ENCODE data around the gene CRB3.
A peak's percentile ranks its signal among the peaks of the same experiment; 100 is the strongest.

Gene CRB3

GRCh38 chr19:6418562-6418932 lies 45.5 kb upstream of the CRB3 start:
- H3K4me1 ChIP-seq, result no peaks in the 10 kb centered on the region
- no peaks in the 10 kb centered on the region for H3K27me3 ChIP-seq
- H3K9me3 ChIP-seq, result no peaks in the 10 kb centered on the region
- no peak for DNase-seq
- H3K4me3 ChIP-seq (ENCODE audit: low read depth, low read length), result no peak overlapping the region
- no peak for TF ChIP-seq CTCF (IDR thresholded peaks at IDR 0.05; ENCODE audit: low read depth, low read length)
- peaks cover 89% of the 10 kb centered on the region for H3K36me3 ChIP-seq

GRCh38 chr19:6421075-6422014 lies 42.7 kb upstream of the CRB3 start:
- Histone ChIP-seq H3K27me3 (no peaks in the 10 kb centered on the region), H3K4me1 (no peaks in the 10 kb centered on the region), H3K4me3 (ENCODE audit: low read depth, low read length) (no peak overlapping the region), H3K9me3 (peaks cover 8% of the 10 kb centered on the region), H3K36me3 (peaks cover 67% of the 10 kb centered on the region)
- DNase-seq, result no peak
- no peak for TF ChIP-seq CTCF (IDR thresholded peaks at IDR 0.05; ENCODE audit: low read depth, low read length)

GRCh38 chr19:6423499-6424194 lies 40.4 kb upstream of the CRB3 start:
- no peaks in the 10 kb centered on the region for H3K4me1 ChIP-seq
- peaks cover 8% of the 10 kb centered on the region for H3K9me3 ChIP-seq
- peak overlapping the region; percentile 98 for H3K4me3 ChIP-seq (ENCODE audit: low read depth, low read length)
- peaks cover 44% of the 10 kb centered on the region for H3K36me3 ChIP-seq
- no peaks in the 10 kb centered on the region for H3K27me3 ChIP-seq
- TF ChIP-seq CTCF (IDR thresholded peaks at IDR 0.05; ENCODE audit: low read depth, low read length), result no peak
- DNase-seq, result peak; percentile 60

GRCh38 chr19:6424195-6424938 lies 39.7 kb upstream of the CRB3 start, which contains the start of gene KHSRP:
Gene KHSRP, minus strand, starts transcription at chr19:6424811. Its CDS starts 110 bp downstream, at chr19:6424701.
- Histone ChIP-seq H3K4me1 (no peaks in the 10 kb centered on the region), H3K9me3 (peaks cover 8% of the 10 kb centered on the region), H3K4me3 (ENCODE audit: low read depth, low read length) (peak within 1 kb of the TSS; percentile 98), H3K27me3 (no peaks in the 10 kb centered on the region), H3K36me3 (peaks cover 36% of the 10 kb centered on the region)
- no peak for TF ChIP-seq CTCF (IDR thresholded peaks at IDR 0.05; ENCODE audit: low read depth, low read length)
- DNase-seq, result peak; percentile 47

GRCh38 chr19:6424939-6425731 lies 38.9 kb upstream of the CRB3 start:
- DNase-seq, result peak; percentile 99
- no peaks in the 10 kb centered on the region for H3K4me1 ChIP-seq
- H3K36me3 ChIP-seq, result peaks cover 29% of the 10 kb centered on the region
- no peak for TF ChIP-seq CTCF (IDR thresholded peaks at IDR 0.05; ENCODE audit: low read depth, low read length)
- H3K27me3 ChIP-seq, result peaks cover 4% of the 10 kb centered on the region
- H3K9me3 ChIP-seq, result peaks cover 8% of the 10 kb centered on the region
- no peak overlapping the region for H3K4me3 ChIP-seq (ENCODE audit: low read depth, low read length)
